Upper lobe of left lung (tissue), 4 donors: ENCODE data around the gene METTL25B.

Source experiments
- CTCF ChIP-seq, 6 experiments: fragments of 450-650 bp in 4 of 6; fragments of 200-600 bp in 2 of 6; sonication (generic) in 2 of 6; IDR thresholded peaks; one replicate each; pipeline ENCODE4 v1.5.1; 2016 to 2019; ENCODE audit warnings: antibody characterized with exemption in 6 of 6
- EP300 ChIP-seq, 4 donors: sonication (generic); formaldehyde crosslinking; IDR thresholded peaks; one replicate each; pipeline ENCODE4 v1.5.1; 2017; ENCODE audit warnings: antibody characterized with exemption in 4 of 4, control low read depth in 2 of 4
- POLR2A ChIP-seq, 4 donors: fragments of 450-650 bp; IDR thresholded peaks; one replicate each; pipeline ENCODE4 v1.5.1; 2016 to 2017; ENCODE audit warnings: antibody characterized with exemption in 4 of 4, mild to moderate bottlenecking in 2 of 4
- POLR2AphosphoS5 ChIP-seq, 2 donors: sonication (generic); formaldehyde crosslinking; IDR thresholded peaks; one replicate each; pipeline ENCODE4 v1.5.1; 2017; ENCODE audit warnings: antibody characterized with exemption in 2 of 2

DNA sequence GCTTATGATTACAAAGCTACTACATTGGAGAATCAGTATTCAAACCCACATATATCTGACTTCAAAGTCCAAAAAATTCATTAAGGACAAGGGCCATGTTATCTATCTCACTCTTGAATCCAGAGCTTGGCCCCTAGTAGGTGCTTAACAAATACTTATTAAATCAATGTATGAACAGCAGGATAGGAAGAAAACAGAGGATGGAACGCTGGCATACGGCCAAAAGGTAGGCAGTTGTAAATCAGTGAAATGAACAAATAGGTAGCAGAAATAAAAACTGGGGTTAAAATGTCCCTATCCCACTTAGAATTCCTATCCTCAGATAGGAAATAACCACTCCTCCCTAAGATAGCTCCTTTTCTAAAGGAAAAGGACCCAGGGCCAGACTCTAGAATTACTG lies 10.6 kb downstream of the METTL25B start:
- no peak for TF ChIP-seq CTCF (IDR thresholded peaks at IDR 0.05)
- TF ChIP-seq POLR2A (IDR thresholded peaks at IDR 0.05) = no peak
- no peak for TF ChIP-seq POLR2AphosphoS5 (IDR thresholded peaks at IDR 0.05)
- no peak for TF ChIP-seq EP300 (IDR thresholded peaks at IDR 0.05)
